ENCODE results near the gene EDDM13. TPM values are rescaled to one million over a fixed set of nuclear protein-coding genes. Genes with fewer than 3 reads are reported as not detected.

EDDM13 gene
- total RNA-seq, 1 donor, result not detected

DNA sequence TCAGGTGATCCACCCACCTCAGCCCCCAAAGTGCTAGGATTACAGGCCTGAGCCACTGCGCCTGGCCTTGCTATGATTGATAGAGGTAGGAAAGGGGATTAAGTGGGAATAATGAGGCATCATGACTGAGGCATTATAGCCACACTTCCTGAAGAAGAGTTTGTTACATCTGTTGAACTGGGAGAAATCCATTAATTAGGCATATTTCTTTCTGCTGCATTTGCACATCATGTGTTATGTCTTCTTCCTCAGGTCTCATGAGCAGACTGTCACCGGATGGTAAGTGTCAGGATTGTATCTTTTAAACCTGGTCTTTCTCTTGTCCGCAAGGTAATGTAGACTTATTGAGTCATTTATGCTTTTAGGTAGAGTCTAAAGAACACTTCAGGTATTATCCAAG lies 12.2 kb downstream of the EDDM13 start:
- no peaks in the 10 kb centered on the region for H3K27me3 ChIP-seq (ENCODE audit: insufficient read depth, low read length)
- no peak overlapping the region for H3K4me2 ChIP-seq (ENCODE audit: insufficient read depth, low read length)
- H3K79me2 ChIP-seq (ENCODE audit: insufficient read depth, low read length), result no peaks in the 10 kb centered on the region
- TF ChIP-seq, protein P1, sequence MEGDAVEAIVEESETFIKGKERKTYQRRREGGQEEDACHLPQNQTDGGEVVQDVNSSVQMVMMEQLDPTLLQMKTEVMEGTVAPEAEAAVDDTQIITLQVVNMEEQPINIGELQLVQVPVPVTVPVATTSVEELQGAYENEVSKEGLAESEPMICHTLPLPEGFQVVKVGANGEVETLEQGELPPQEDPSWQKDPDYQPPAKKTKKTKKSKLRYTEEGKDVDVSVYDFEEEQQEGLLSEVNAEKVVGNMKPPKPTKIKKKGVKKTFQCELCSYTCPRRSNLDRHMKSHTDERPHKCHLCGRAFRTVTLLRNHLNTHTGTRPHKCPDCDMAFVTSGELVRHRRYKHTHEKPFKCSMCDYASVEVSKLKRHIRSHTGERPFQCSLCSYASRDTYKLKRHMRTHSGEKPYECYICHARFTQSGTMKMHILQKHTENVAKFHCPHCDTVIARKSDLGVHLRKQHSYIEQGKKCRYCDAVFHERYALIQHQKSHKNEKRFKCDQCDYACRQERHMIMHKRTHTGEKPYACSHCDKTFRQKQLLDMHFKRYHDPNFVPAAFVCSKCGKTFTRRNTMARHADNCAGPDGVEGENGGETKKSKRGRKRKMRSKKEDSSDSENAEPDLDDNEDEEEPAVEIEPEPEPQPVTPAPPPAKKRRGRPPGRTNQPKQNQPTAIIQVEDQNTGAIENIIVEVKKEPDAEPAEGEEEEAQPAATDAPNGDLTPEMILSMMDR (IDR thresholded peaks at IDR 0.05; ENCODE audit: extremely low read depth, low read depth, low read length), result no peak
- H3K4me3 ChIP-seq (ENCODE audit: insufficient read depth, low read length), result no peak overlapping the region
- no peaks in the 10 kb centered on the region for H3K4me1 ChIP-seq (ENCODE audit: insufficient read depth, low read length)
- H3K36me3 ChIP-seq (ENCODE audit: insufficient read depth, low read length), result no peaks in the 10 kb centered on the region
- no peaks in the 10 kb centered on the region for H4K20me1 ChIP-seq (ENCODE audit: insufficient read depth, low read length)
- no peak overlapping the region for H3K27ac ChIP-seq (ENCODE audit: low read depth, low read length)
- H3K9me3 ChIP-seq (ENCODE audit: low read depth, low read length), result no peaks in the 10 kb centered on the region
- H2AFZ ChIP-seq (ENCODE audit: low read length), result no peak overlapping the region
- peak; percentile 38 for DNase-seq (ENCODE audit: insufficient read length, low spot score, missing footprints)

DNA sequence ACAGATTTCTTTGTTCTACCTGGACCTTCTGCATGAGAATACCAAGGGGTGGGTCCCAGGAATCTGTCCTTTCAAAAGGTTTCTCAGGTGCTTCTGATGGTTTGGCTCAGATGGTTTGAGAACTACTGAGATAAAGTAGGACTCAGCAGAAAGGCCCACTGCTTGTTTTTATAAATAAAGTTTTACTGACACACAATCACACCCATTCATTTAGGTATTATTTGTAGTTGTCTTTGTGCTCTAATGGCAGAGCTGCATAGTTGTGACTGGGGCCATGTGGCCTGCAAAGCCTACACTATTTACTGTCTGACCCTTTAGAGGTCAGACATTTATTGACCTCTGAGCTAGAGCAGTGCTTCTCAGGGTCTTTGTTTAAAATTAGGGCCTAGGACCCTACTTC lies 17.6 kb downstream of the EDDM13 start:
- Histone ChIP-seq H3K4me2 (ENCODE audit: insufficient read depth, low read length) (no peak overlapping the region), H3K9me3 (ENCODE audit: low read depth, low read length) (no peaks in the 10 kb centered on the region), H3K36me3 (ENCODE audit: insufficient read depth, low read length) (no peaks in the 10 kb centered on the region), H3K27ac (ENCODE audit: low read depth, low read length) (no peak overlapping the region), H3K79me2 (ENCODE audit: insufficient read depth, low read length) (no peaks in the 10 kb centered on the region), H2AFZ (ENCODE audit: low read length) (no peak overlapping the region), H3K27me3 (ENCODE audit: insufficient read depth, low read length) (no peaks in the 10 kb centered on the region), H3K4me3 (ENCODE audit: insufficient read depth, low read length) (no peak overlapping the region), H3K4me1 (ENCODE audit: insufficient read depth, low read length) (no peaks in the 10 kb centered on the region), H4K20me1 (ENCODE audit: insufficient read depth, low read length) (no peaks in the 10 kb centered on the region)
- DNase-seq (ENCODE audit: insufficient read length, low spot score, missing footprints), result no peak
- TF ChIP-seq, protein P1 (IDR thresholded peaks at IDR 0.05; ENCODE audit: extremely low read depth, low read depth, low read length), result no peak

DNA sequence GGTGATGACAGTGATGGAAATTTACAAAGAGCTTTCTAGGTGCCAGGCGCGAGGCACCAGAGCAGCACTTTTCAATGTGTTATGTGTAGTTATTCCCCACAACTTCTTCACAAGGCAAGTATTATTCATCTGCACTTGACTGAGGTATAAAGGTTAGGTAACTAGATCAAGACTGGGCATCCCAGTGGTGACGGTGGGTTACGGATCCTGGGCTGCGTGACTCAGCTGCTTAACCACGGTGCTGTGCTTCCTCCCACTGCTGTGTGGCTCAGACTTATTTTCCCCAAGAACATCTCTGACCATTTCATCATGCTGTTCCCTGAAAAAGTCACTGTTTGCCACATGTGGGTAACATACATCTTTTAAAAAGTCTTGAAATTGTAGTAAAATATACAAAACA lies 19.3 kb downstream of the EDDM13 start:
- no peaks in the 10 kb centered on the region for H3K4me1 ChIP-seq (ENCODE audit: insufficient read depth, low read length)
- no peaks in the 10 kb centered on the region for H3K9me3 ChIP-seq (ENCODE audit: low read depth, low read length)
- TF ChIP-seq, protein P1 (IDR thresholded peaks at IDR 0.05; ENCODE audit: extremely low read depth, low read depth, low read length), result no peak
- no peak overlapping the region for H3K27ac ChIP-seq (ENCODE audit: low read depth, low read length)
- H4K20me1 ChIP-seq (ENCODE audit: insufficient read depth, low read length), result no peaks in the 10 kb centered on the region
- H3K4me2 ChIP-seq (ENCODE audit: insufficient read depth, low read length), result no peak overlapping the region
- H3K27me3 ChIP-seq (ENCODE audit: insufficient read depth, low read length), result no peaks in the 10 kb centered on the region
- H3K36me3 ChIP-seq (ENCODE audit: insufficient read depth, low read length), result no peaks in the 10 kb centered on the region
- H3K4me3 ChIP-seq (ENCODE audit: insufficient read depth, low read length), result no peak overlapping the region
- peak; percentile 10 for DNase-seq (ENCODE audit: insufficient read length, low spot score, missing footprints)
- no peaks in the 10 kb centered on the region for H3K79me2 ChIP-seq (ENCODE audit: insufficient read depth, low read length)
- no peak overlapping the region for H2AFZ ChIP-seq (ENCODE audit: low read length)

DNA sequence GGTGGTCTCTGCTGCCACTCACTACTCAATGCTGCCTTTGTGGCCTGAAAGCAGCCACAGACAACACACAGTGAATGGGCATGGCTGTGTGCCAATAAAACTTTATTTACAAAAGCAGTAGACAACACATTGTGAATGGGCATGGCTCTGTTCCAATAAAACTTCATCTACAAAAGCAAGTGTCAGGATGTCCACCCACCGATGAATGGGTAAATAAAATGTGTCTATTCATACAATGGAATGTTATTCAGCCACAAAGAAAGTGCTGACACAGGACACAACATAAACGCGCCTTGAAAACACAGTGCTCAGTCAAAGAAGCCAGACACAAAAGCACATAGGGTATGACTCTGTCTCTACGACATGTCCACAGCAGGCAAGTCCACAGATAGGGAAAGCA lies 22.0 kb downstream of the EDDM13 start:
- peak; percentile 25 for DNase-seq (ENCODE audit: insufficient read length, low spot score, missing footprints)
- no peak overlapping the region for H3K27ac ChIP-seq (ENCODE audit: low read depth, low read length)

More for the DNA sequence above, 22.0 kb downstream of the EDDM13 start:
- no peak overlapping the region for H3K4me3 ChIP-seq (ENCODE audit: insufficient read depth, low read length)
- no peaks in the 10 kb centered on the region for H4K20me1 ChIP-seq (ENCODE audit: insufficient read depth, low read length)
- H3K4me1 ChIP-seq (ENCODE audit: insufficient read depth, low read length), result no peaks in the 10 kb centered on the region
- no peak overlapping the region for H2AFZ ChIP-seq (ENCODE audit: low read length)
- H3K9me3 ChIP-seq (ENCODE audit: low read depth, low read length), result no peaks in the 10 kb centered on the region
- TF ChIP-seq, protein P1 (IDR thresholded peaks at IDR 0.05; ENCODE audit: extremely low read depth, low read depth, low read length), result no peak
- no peak overlapping the region for H3K4me2 ChIP-seq (ENCODE audit: insufficient read depth, low read length)
- H3K79me2 ChIP-seq (ENCODE audit: insufficient read depth, low read length), result no peaks in the 10 kb centered on the region
- H3K36me3 ChIP-seq (ENCODE audit: insufficient read depth, low read length), result no peaks in the 10 kb centered on the region
- no peaks in the 10 kb centered on the region for H3K27me3 ChIP-seq (ENCODE audit: insufficient read depth, low read length)
